ENCODE data around the gene TAOK2. TPM values are rescaled to one million over a fixed set of nuclear protein-coding genes. Genes with fewer than 3 reads are reported as not detected.

TAOK2 gene
- total and polyA plus RNA-seq, 2 of the 13 experiments (the other 11 are each of a cell fraction or from before 2014, with no cell fraction given): 17.4 to 43.2 TPM

GRCh38 chr16:29995911-29996765 is 22.5 kb downstream of the TAOK2 start, which contains the start of gene INO80E:
Gene INO80E (plus strand): TSS chr16:29996241. CDS start chr16:29996311, 70 bp downstream.
- Histone ChIP-seq H3K9ac (ENCODE audit: insufficient read depth, low read depth, low read length) (peak within 1 kb of the TSS; percentile 85), H4K20me1 (ENCODE audit: insufficient read depth, low read length) (no peaks in the 10 kb centered on the region), H3K27me3 (ENCODE audit: control insufficient read depth in 1 of 2, insufficient read depth in 2 of 2, low read length in 2 of 2) (peaks cover 0 to 5% of the 10 kb centered on the region in 2 experiments; a peak in 1 of 5 replicates), H3K4me1 (ENCODE audit: insufficient read depth, low read length) (peaks cover 24% of the 10 kb centered on the region), H2AFZ (ENCODE audit: low read length) (peak within 1 kb of the TSS; percentile 84), H3K27ac (ENCODE audit: extremely low read length, insufficient read depth, low read length) (peak within 1 kb of the TSS; percentile 87), H3K9me3 (ENCODE audit: low read length) (no peaks in the 10 kb centered on the region), H3K4me3 (replicated peaks in 1 of 3; ENCODE audit: insufficient read depth in 1 of 3, low read depth in 2 of 3, low read length in 3 of 3) (peak within 1 kb of the TSS; percentile 92 to 95 (median 94)), H3K79me2 (ENCODE audit: insufficient read depth, low read length) (peaks cover 9% of the 10 kb centered on the region), H3K36me3 (replicated peaks in 1 of 2; ENCODE audit: control insufficient read depth in 1 of 2, insufficient read depth in 2 of 2, low read length in 2 of 2) (peaks cover 10 to 20% of the 10 kb centered on the region in 2 experiments; a peak in 4 of 5 replicates), H3K4me2 (ENCODE audit: low read depth, low read length) (peak within 1 kb of the TSS; percentile 96)
- 1% methylated on average over 57 of the region's 65 CpGs for WGBS (ENCODE audit: low lambda C conversion rate)
- in situ Hi-C loops (cut with HindIII; ENCODE audit: extremely low pct_ligation_motif_present, low pct_unique_long_range_greater_than_20kb): no loop called here
- DNase-seq (ENCODE audit: low spot score): peak; percentile 94
- TSS peak; percentile 58 for BruUV-seq (replicated peaks)
- intact Hi-C loops (cut with micrococcal nuclease; ENCODE audit: unreplicated experiment): loop anchor here (5.0 kb wide), 1 partner anchor 34 kb away; the partner anchor contains the start of gene TMEM219
- POLR2A ChIA-PET: interaction anchor here (0.7 to 2.4 kb wide), 6 partner anchors 23 to 814 kb away, joined by 3 to 16 read pairs (median 3); partner anchors contain the start of genes ALDOA, SEZ6L2, TAOK2 and TMEM219
- CTCF ChIA-PET (ENCODE audit: low intra/inter-chr PET ratio, low total read pairs): no interaction called here
- peak; percentile 96 for ATAC-seq
- peak; percentile 91 for FAIRE-seq
- no peak; the same call in 1 of the 2 replicates for TF ChIP-seq SNAPC2 (CRISPR knock-in tag; IDR thresholded peaks at IDR 0.05)
- TF ChIP-seq ZNF503 (CRISPR knock-in tag; IDR thresholded peaks at IDR 0.05): peak; percentile 28; the same call in 1 of the 2 replicates
- TF ChIP-seq RBFOX2 (IDR thresholded peaks at IDR 0.05; ENCODE audit: low read depth, low read length): peak; percentile 94
- no peak for TF ChIP-seq ZNF260 (CRISPR knock-in tag; IDR thresholded peaks at IDR 0.05; ENCODE audit: borderline replicate concordance, low read depth)
- TF ChIP-seq ZNF318 (CRISPR knock-in tag; IDR thresholded peaks at IDR 0.05): peak; percentile 62
- TF ChIP-seq TIGD3 (CRISPR knock-in tag; IDR thresholded peaks at IDR 0.05; ENCODE audit: borderline replicate concordance): no peak; the same call in none of the 2 replicates
- no peak; the same call in 1 of the 2 replicates for TF ChIP-seq ZNF30 (CRISPR knock-in tag; IDR thresholded peaks at IDR 0.05)
- no peak for TF ChIP-seq ZNF510 (CRISPR knock-in tag; IDR thresholded peaks at IDR 0.05; ENCODE audit: low read depth)

All from HepG2 (cell line).